Erythroblast (primary cell): ENCODE data around the gene GNAO1.

Experiments
- DNase-seq, 2 experiments: peaks; one replicate each; lab custom pipeline; 2025; lab: John Stamatoyannopoulos, UW
- GATA1 ChIP-seq: IDR thresholded peaks from 2 replicates; pipeline ENCODE4 v1.6.1; 2011; ENCODE audit warnings: low read depth, mild to moderate bottlenecking, control low read depth, low read length, moderate library complexity
- POLR2A ChIP-seq: IDR thresholded peaks from 2 replicates; pipeline ENCODE4 v1.6.1; 2011; ENCODE audit warnings: mild to moderate bottlenecking, low read length

GNAO1 gene

DNA sequence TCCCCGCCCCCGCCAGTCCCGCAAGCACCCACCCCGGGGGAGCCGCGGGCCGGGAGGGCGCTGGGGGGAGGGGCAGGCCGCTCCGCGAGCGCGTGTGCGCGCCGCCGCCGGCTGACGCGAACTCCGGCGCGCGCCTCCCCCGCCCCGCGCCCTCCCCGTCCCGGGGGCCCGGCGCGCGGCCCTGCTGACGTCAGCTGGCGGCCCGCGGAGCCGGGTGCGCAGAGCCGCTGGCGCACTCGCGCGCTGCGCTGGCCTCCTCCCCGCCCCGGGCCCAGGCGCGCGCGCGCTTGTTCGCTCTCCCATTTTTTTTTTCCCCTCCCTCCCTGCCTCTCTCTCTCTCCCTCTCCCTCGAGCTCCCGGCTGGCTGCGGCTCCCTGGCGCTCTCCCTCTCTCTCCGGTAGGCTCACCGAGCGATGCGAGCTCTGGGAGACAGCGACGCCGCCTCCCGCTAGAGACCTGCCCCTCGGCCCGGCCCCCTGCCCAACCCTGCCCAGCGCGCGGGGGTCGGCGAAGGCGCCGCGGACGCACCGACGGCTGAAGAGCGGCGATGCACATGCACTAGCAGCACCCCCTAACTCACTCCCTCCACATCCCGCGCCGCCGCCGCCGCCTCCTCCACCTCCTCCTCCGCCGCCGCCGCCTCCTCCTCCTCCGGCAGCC, at the start of gene GNAO1:
Gene GNAO1, plus strand, starts transcription at position 334 of the 660 bp plus-strand sequence. CDS start 747 bp downstream, outside the sequence.
- TF ChIP-seq GATA1, result no peak
- no peak for TF ChIP-seq POLR2A
- DNase-seq, result peak; percentile 62 to 79

DNA sequence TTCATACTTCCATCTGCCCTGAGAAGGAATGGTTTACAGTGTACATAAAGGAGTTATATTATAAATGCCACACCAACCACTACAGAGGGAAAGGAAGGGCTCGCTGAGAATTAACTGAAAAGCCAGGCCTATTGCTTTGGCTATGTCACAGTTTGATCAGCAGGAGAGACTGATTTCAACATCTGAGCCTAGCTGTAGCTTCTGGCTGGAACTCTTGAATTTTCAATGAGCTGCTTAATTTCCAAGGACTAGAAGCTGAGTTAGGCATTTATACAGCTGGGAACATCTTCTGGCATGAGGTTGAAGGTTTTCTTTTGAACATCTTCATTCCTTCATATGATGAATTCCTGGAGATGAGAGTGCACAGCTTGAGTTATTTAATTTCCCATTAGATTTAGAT, 47.6 kb upstream of the GNAO1 start:
- no peak for TF ChIP-seq GATA1
- TF ChIP-seq POLR2A, result no peak
- no peak for DNase-seq

DNA sequence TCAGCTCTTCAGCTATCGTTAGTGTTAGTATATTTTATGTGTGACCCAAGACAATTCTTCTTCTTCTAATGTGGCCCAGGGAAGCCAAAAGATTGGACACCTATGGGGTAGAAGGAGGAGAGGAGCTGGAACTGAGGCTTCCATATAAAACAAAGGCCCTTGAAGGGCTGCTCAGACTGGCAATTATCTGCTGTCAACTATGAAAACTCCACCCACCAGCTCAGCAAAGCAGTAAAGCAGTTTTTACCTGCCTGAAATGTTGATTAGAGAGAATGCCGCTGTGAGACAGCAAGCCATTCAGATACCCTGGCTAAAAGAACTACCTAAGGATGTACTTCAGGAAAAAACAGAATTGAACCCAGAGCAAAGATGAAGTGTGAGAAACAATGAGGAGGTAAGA, 45.9 kb upstream of the GNAO1 start:
- DNase-seq, result no peak
- no peak for TF ChIP-seq POLR2A

DNA sequence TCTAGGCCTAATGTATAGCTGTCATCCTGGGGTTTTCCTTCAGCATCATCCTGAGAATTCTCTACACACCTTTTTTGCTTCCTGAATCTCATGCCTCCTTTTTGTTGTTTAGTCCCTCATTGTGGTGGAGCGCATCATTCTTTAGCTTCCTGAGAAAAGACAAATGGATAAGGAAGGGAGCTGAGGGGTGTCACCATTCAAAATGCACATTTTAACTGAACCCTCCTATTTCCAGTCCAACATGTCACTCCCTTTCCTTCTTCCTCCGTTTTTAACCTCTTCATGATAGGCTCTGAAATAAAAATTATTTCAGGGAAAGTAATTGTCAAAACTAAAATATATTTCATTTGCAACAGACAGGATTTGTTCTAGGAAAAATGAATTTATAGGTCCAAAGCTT, 39.7 kb upstream of the GNAO1 start:
- no peak for DNase-seq

DNA sequence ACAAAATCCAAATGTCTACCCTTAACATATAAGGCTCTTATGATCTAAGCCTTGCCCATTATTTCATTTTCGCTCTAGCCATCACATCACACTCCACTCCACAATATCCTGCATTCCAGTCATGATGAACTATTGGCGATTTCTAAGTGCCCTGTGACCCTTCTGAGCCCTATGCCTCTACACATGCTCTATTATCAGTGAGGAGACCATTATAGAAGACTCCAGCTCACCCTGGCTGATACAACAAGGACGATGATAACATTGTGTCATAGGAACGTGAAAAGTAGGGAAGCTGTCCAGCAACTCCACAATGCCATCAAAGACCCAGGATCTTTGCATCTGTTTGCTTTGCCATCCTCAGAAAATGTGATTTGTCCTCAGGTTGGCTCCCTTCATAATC, 29.6 kb upstream of the GNAO1 start:
- no peak for DNase-seq

More for the DNA sequence above, 39.7 kb upstream of the GNAO1 start:
- TF ChIP-seq POLR2A, result no peak
- TF ChIP-seq GATA1, result no peak

DNA sequence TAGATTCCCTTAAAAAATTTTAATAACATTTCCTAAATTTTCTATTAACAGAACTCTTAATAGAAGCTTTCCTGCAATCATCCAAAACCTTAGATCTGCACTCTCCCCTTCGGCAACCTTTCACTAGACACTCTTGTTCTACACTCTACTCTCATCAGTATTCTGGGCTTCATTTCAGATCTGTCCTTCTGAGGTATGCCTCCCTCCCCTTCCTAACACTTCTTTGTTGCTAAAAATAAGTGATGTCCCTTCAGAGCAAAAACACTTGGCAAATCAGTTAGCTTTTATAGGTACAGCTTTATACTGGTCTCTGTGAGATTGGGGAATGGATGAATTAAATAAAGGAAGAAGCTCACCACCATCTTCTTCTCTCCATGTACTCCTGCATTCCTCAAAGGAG, 28.2 kb upstream of the GNAO1 start:
- TF ChIP-seq POLR2A (no peak), GATA1 (no peak)
- DNase-seq, result no peak

More for the DNA sequence above, 29.6 kb upstream of the GNAO1 start:
- TF ChIP-seq GATA1, result no peak
- no peak for TF ChIP-seq POLR2A

DNA sequence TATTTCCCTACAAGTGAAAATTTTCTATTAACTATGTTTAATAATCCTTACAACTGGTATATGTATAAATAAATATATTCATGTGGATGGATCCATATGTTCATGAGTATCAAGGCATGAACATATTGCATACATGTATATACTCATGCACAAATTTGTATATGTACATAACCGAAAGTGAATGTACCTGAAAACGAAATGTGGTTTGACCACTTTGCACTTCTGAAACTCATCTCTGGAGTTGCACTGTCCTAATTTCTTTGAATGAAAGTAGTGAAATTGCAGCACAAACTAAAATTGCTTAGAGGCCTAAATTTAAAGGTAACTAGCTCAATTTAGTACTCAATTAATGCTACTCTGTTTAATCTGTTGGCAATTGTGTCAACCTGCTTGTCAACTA, 27.4 kb upstream of the GNAO1 start:
- DNase-seq, result no peak
- no peak for TF ChIP-seq POLR2A
- no peak for TF ChIP-seq GATA1

DNA sequence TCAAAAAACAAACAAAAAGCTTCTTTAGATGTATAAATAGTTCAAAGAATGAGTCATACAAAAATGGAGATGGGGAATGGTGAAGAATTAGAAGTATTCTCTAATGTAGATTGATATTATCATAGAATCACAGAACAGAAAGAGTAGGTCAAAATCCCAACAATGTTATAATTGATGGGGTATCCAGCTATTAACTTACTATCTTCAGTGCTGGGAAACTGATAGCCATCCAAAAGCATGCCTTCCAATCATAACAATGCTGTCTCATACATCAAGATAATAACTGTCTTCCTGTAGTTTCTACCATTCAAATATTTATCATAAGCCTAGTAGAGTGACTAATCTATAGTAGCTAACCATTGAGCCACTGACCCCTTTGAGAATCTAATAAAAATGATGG, 26.7 kb upstream of the GNAO1 start:
- no peak for DNase-seq
- no peak for TF ChIP-seq POLR2A
- no peak for TF ChIP-seq GATA1

DNA sequence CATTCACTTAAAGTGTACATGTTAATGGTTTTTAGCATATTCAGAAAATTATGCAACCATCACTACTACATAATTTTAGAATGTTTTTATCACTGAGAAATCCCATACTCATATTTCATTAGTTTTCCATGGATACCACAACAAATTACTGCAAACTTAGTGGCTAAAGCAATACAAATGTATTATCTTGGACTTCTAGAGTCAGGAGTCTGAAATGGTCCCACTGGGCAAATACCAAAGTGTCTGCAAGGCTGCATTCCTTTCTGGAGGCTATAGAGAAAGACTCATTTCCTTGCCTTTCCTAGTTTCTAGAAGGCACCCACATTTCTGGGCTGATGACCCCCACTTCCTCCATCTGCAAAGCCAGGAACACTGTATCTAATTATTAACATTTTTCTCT, 16.9 kb upstream of the GNAO1 start:
- DNase-seq, result no peak
- TF ChIP-seq POLR2A (no peak), GATA1 (no peak)

DNA sequence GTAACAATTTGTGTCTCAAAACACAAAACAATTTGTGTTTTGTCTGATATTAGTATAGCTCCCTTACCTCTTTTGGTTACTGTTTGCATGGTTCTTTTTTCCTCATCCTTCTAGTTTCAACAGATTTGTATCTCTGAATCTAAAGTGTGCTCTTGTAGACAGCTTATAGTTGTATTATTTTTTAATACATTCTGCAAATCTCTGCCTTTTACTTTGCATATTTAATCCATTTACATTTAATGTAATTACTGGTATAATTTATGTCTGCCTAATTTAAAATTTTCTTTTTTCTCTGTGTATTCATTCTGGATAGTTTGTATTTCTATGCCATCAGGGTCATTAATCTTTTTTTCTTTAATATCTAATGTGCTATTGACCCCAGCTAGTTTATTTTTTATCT, 9.9 kb upstream of the GNAO1 start:
- DNase-seq, result no peak
- TF ChIP-seq GATA1 (no peak), POLR2A (no peak)

DNA sequence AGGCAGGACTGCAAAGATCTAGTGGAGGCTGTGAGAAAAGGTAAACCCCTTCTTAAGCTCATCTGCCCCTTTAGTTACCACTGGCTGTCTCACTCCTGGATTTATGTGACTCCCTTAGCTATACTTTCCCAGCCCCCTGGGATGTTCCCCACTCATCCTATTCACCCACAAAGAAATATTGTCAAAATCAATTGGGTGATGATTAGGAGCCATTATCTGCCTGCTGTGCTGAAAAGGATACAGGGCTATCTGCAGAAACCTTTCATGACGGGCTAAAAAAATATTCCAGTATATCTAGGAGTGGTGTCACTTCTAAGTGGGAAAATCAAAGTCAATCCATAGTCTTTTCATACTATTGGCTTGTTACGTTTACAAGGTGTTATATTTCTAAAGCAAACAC, 8.0 kb upstream of the GNAO1 start:
- no peak for DNase-seq
- TF ChIP-seq GATA1, result no peak
- no peak for TF ChIP-seq POLR2A

DNA sequence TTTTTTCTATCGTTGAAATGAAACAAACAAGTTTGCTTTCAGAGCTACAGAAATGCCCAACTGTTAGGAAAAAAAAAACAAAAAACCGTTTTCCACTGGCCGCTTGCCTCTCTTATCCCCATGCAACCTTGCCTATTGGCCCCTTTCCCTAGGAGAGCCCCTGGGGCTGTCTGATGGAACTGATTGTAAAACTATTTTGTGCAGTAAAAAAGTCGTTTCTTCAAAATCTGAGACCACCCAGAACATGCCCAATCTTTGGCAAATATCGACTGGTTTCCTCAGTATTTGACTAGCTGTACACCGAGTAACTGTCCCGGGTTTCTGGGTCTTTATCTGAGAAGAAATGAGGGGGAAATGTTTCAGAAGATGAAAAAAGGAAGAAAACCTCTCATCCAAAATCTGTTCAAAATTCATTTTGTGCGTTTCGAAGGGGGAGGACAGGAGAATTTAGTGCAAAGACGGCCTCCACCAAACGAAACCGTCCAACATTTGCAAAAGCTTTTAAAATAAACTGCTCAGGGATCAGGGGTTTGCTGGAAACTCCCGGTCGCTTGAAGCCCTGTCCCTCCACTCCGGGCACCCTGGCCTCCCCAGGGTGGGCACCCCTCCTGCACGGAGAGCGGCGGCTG, 1.1 kb upstream of the GNAO1 start:
- no peak for TF ChIP-seq POLR2A
- TF ChIP-seq GATA1, result no peak

DNA sequence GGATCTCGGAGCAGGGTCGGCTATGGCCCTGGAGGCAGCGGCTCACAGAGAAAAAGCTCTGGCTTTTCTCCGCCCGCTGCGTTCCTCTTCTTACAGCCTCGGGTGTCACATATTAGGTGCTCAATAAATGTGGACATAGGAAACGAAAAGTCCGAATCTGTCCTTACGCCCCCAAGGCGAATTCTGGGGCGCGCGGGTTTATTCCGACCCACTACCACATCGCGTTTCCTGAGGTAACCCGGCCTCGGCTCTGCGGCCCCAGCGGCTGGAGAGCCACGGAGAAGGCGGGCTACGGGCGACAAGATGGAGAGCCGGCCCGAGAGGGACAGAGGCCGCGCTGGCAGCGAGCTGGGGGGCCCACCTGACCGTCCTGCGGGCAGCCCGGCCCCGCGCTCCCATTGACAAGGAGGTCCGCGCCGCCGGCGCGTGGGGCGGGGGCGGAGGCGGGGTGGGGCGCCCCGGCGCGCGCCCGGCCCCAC, 573 bp upstream of the GNAO1 start:
- TF ChIP-seq POLR2A, result no peak
- no peak for TF ChIP-seq GATA1
- no peak for DNase-seq

More for the DNA sequence above, 1.1 kb upstream of the GNAO1 start:
- no peak for DNase-seq

DNA sequence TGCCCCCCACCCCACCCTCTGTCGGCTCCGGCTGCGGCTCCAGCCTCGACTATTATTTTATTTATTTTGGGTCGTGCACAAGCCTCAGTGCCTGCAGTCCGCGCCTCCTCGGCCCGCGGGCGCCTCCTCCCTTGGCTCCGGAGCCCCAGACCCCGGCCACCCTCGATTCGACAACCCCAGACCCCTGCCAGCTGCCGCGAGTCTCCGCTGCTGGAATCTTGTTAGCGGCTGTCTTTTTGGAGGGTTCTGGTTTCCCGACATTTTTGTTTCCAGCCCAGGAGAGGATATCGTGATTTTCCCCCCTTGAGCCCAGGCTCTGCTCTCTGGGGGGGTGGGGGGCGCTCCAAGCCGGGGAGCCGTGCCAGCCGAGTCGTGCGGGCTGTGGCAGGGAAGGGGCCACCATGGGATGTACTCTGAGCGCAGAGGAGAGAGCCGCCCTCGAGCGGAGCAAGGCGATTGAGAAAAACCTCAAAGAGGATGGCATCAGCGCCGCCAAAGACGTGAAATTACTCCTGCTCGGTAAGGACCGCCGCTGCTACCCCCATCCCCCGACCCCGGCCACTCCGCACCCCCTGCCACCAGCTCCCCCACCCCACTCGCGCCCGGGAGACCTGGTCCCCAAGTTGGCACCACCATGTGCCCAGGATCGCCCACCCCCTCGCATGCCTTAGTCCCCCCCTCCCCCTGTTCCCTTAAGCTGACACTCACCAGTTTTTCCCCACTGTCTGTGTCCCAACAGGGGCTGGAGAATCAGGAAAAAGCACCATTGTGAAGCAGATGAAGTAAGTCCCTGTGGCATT, 746 bp downstream of the GNAO1 start:
- TF ChIP-seq POLR2A, result no peak
- TF ChIP-seq GATA1, result no peak
- DNase-seq, result no peak

DNA sequence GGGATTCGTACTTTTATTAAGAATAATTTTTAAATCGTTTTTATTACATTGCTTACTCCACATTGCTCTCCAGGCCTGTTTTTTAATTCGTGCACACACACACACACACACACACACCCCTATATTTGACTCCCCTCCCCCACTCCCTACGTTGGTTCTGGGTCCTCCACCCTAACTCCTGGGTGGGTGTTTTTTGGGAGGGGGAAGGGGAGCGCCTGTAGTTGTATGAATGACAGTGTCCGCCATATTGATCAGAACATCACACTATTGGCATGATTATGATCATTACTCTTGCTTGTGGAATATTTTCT, 1.3 kb downstream of the GNAO1 start:
- DNase-seq, result no peak
- TF ChIP-seq GATA1 (no peak), POLR2A (no peak)
